SK-N-SH (cell line): ENCODE measurements around the gene TRPC4.

Experiments used
- CTCF ChIP-seq: fragments of 200-600 bp; sonication (generic); IDR thresholded peaks from 2 replicates; pipeline ENCODE4 v1.6.1; 2017; ENCODE audit warnings: antibody characterized with exemption, mild to moderate bottlenecking, moderate library complexity
- RFX5 ChIP-seq: IDR thresholded peaks from 2 replicates; pipeline ENCODE4 v1.6.1; 2012; ENCODE audit warnings: mild to moderate bottlenecking, improper control_type of control experiment, low read length

GRCh38 chr13:37640499-37640898 is 229.1 kb downstream of the TRPC4 start:
- no peak for TF ChIP-seq RFX5
- peak; percentile 87 for TF ChIP-seq CTCF
